HG03064 (cell line): ENCODE results near the gene ZNF546.

ENCODE experiments used
- ATAC-seq: cut with Tn5 transposase; IDR thresholded peaks from one replicate; pipeline ENCODE4 v1.9.1; 2021; ENCODE audit warnings: low read depth; ENCODE audit not compliant: unreplicated experiment

The ZNF546 gene

GRCh38 chr19:40053491-40053890 is 56.6 kb downstream of the ZNF546 start:
- ATAC-seq: no peak

GRCh38 chr19:40054632-40055031 is 57.8 kb downstream of the ZNF546 start:
- ATAC-seq: no peak

- no peak for ATAC-seq
Observed at GRCh38 chr19:40055049-40055448, 58.2 kb downstream of the ZNF546 start.

- peak; percentile 66 for ATAC-seq
Observed at GRCh38 chr19:40055832-40056504, 59.1 kb downstream of the ZNF546 start, which contains the start of gene ZNF780B. Gene ZNF780B (minus strand): TSS chr19:40056231. CDS start chr19:40050332, 5,899 bp downstream.

DNA sequence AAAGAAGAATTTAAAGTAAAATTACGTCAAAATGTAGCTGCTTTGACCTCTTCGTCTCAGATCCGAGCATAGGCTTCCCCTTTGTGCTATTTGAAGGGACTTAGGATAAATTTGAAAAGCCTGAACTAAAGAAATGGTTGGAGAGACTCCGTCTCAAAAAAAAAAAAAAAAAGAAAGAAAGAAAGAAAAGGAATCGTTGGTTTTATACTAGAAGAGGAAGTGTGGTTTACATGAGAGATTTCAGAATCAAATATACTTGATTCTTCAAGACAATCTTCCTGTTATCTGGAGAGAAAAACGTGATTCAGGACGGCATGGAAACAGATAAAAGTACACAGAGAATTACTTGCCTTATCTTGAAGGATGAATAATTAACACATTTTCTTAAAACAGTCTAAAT is 59.6 kb downstream of the ZNF546 start:
- ATAC-seq: no peak

GRCh38 chr19:40057166-40057565 is 60.3 kb downstream of the ZNF546 start:
- ATAC-seq: no peak

GRCh38 chr19:40059624-40060023 is 62.8 kb downstream of the ZNF546 start:
- ATAC-seq: no peak

DNA sequence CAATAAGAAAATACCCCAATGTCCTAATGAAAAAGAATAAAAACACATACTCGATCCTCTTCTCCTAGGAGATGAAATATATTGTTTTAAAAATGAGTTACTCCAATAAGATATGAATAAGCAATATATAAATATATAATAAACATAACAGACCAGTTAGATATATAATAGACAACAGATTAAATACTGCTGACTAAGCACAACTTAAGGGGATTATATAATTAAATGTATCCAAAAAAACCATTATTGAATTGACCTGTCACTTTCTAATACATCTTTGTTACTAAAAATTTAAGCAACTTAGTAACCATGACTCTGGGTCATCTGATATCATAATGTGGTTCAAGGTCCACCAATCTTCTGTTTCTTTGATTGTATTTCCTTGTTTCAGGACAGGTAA is 73.2 kb downstream of the ZNF546 start:
- ATAC-seq: no peak
